NCI-H460 (cell line): ENCODE data around the gene CLPTM1L. TPM values are rescaled to one million over a fixed set of nuclear protein-coding genes. Genes with fewer than 3 reads are reported as not detected.
"Not testable (repeated sequence)": the region's sequence is repeated elsewhere in the genome, so short reads cannot be mapped to it uniquely, and the experiment has no call there.

ENCODE experiments used
- DNase-seq: peaks from one replicate; pipeline ENCODE4 v3.0.0-alpha.2; 2016; ENCODE audit warnings: low read depth; ENCODE audit errors: extremely low read depth
- total RNA-seq: library from RNA; depleted of rRNA; stranded (reverse); fragments of >200 nt; shearing (Covaris generic); gene quantifications from 2 replicates; pipeline ENCODE4 v1.2.3, GENCODE V29; 2014

CLPTM1L gene
- total RNA-seq, 1 experiment from 2014 or later = 255 TPM

DNA sequence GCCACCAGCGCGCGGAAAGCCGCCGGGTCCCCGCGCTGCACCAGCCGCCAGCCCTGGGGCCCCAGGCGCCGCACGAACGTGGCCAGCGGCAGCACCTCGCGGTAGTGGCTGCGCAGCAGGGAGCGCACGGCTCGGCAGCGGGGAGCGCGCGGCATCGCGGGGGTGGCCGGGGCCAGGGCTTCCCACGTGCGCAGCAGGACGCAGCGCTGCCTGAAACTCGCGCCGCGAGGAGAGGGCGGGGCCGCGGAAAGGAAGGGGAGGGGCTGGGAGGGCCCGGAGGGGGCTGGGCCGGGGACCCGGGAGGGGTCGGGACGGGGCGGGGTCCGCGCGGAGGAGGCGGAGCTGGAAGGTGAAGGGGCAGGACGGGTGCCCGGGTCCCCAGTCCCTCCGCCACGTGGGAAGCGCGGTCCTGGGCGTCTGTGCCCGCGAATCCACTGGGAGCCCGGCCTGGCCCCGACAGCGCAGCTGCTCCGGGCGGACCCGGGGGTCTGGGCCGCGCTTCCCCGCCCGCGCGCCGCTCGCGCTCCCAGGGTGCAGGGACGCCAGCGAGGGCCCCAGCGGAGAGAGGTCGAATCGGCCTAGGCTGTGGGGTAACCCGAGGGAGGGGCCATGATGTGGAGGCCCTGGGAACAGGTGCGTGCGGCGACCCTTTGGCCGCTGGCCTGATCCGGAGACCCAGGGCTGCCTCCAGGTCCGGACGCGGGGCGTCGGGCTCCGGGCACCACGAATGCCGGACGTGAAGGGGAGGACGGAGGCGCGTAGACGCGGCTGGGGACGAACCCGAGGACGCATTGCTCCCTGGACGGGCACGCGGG, 49.9 kb downstream of the CLPTM1L start, which contains the start of gene TERT:
Gene TERT (minus strand): TSS at position 234 of the 815 bp plus-strand sequence. CDS start 79 bp downstream, at position 155.
- DNase-seq = peak; percentile 26

DNA sequence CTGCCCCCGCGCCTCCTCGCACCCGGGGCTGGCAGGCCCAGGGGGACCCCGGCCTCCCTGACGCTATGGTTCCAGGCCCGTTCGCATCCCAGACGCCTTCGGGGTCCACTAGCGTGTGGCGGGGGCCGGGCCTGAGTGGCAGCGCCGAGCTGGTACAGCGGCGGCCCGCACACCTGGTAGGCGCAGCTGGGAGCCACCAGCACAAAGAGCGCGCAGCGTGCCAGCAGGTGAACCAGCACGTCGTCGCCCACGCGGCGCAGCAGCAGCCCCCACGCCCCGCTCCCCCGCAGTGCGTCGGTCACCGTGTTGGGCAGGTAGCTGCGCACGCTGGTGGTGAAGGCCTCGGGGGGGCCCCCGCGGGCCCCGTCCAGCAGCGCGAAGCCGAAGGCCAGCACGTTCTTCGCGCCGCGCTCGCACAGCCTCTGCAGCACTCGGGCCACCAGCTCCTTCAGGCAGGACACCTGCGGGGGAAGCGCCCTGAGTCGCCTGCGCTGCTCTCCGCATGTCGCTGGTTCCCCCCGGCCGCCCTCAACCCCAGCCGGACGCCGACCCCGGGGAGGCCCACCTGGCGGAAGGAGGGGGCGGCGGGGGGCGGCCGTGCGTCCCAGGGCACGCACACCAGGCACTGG, 50.6 kb downstream of the CLPTM1L start:
- no peak for DNase-seq

DNA sequence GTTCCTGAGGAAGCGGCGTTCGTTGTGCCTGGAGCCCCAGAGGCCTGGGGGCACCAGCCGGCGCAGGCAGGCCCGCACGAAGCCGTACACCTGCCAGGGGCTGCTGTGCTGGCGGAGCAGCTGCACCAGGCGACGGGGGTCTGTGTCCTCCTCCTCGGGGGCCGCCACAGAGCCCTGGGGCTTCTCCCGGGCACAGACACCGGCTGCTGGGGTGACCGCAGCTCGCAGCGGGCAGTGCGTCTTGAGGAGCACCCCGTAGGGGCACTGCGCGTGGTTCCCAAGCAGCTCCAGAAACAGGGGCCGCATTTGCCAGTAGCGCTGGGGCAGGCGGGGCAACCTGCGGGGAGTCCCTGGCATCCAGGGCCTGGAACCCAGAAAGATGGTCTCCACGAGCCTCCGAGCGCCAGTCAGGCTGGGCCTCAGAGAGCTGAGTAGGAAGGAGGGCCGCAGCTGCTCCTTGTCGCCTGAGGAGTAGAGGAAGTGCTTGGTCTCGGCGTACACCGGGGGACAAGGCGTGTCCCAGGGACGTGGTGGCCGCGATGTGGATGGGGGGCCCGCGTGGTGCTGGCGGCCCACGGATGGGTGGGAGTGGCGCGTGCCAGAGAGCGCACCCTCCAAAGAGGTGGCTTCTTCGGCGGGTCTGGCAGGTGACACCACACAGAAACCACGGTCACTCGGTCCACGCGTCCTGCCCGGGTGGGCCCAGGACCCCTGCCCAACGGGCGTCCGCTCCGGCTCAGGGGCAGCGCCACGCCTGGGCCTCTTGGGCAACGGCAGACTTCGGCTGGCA, 51.3 kb downstream of the CLPTM1L start:
- DNase-seq = no peak

DNA sequence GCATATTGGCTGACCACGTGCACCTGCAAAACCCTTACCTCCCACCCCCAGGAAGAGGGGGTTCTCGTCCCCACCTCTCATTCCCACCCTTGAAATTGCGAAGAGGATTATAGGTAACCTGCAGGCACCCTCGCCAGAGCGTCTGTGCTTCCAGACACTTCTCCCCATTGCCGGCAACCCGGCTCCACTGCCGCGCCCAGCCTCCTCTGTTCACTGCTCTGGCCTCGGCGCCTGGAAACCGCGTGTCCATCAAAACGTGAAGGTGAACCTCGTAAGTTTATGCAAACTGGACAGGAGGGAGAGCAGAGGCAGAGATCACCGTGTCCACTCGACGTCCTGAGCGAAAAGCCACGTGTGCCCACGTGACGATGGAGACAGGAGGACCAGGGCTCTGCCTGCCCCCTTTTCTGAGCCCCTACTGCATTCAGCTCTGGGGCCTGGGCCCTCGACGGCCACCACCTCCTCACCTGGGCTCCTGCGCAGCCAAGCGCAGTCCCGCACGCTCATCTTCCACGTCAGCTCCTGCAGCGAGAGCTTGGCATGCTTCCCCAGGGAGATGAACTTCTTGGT, 52.0 kb downstream of the CLPTM1L start:
- no peak for DNase-seq

DNA sequence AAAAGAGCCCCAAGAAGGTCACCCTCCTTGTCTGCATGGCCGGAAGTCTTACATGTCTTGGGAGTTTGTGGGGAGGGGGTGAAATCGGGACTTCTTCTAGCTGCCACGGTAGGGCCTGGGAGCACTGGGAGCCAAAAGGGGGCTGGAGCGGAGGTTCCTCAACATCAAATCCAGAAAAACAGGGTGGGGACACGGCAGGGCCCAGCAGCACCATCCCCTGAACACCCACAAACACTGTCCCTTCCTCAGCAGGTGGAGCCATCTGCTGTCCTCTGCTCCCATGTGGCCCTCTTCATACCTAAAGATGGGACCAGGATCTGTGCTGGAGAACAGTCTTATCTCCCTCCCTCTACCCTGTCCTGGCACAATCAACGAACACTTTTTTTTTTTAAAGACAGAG, 52.8 kb downstream of the CLPTM1L start:
- no peak for DNase-seq

DNA sequence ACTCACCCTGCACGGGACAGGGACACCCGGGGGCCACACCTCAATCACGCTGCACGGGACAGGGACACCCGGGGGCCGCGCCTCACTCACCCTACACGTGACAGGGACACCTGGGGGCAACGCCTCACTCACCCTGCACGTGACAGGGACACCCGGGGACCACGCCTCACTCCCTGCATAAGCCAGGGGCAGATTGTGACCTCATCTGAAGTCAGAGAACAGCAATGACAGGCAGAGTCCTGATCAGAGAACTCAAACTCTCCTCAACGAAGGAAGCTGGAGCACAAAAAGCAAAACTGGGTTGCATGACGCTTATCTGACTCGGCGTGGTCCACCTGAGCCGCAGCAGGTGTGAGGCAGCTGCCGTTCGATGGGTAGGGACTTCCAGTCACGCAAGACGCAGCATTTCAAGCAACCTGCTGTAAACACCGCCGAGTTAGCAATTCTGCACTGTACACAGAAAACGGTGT, 53.3 kb downstream of the CLPTM1L start:
- no peak for DNase-seq

DNA sequence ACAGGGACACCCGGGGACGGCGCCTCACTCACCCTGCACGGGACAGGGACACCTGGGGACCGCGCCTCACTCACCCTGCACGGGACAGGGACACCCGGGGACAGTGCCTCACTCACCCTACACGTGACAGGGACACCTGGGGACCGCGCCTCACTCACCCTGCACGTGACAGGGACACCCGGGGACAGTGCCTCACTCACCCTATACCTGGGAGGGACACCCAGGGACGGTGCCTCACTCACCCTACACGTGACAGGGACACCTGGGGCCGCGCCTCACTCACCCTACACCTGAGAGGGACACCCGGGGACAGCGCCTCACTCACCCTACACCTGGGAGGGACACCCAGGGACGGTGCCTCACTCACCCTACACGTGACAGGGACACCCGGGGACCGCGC, 53.9 kb downstream of the CLPTM1L start:
- DNase-seq = not testable (repeated sequence)

DNA sequence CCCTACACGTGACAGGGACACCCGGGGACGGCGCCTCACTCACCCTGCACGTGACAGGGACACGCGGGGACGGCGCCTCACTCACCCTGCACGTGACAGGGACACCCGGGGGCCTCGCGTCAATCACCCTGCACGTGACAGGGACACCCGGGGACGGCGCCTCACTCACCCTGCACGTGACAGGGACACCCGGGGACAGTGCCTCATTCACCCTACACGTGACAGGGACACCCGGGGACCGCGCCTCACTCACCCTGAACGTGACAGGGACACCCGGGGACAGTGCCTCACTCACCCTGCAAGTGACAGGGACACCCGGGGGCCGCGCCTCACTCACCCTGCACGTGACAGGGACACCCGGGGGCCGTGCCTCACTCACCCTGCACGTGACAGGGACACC, 55.3 kb downstream of the CLPTM1L start:
- DNase-seq = not testable (repeated sequence)

DNA sequence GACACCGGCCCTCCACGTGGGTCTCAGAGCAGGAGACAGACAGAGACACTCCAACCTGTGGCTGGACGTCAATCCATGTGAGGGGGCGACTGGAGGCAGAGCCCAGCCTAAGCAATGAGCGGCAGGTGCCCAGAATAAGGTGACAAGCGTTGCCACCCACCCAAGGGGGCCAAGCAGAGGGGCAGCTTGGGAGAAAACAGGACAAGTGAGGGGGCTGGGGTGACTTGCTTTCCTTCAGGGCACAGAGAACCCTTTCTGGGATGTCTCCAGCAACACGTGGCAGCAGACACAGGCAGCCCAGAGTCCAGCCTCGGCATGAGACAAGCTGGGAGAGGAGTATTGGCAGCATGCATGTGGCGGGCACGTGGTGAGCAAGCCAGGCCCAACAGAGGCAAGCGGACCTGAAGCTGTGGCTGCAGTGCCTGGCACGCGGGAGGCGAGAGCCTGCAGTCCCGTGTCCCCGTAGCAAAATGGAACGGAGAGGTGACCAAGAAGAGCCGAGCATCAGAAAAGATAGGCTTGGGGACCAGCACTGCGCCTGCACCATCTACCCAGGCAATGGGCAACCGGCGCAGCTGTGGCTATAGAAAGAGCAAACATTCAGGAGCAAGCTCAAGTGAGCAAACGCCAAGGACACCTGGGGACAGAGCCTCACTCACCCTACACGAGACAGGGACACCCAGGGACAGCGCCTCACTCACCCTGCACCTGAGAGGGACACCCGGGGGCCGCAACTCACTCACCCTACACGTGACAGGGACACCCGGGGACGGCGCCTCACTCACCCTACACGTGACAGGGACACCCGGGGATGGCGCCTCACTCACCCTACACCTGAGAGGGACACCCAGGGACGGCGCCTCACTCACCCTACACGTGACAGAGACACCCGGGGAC, 56.2 kb downstream of the CLPTM1L start:
- no peak for DNase-seq

DNA sequence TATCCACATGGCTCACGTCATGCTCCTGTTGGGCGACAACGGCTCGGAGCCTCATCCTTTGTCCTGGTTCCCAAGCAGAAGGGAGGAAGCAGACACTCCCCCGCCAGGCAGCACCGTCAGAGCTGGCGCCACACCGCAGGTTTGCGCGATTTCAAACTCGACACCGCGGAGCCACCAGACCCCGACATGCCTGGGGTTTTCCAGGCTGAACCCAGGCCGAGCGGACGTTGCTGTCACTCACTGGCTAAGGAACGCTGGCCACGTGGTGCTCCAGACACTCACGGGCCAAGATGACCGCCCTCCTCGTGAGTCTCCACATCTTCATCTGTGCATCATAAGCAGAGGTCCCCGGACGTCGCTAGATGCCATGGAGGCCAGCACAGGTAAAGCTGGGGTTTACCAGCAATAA, 59.0 kb downstream of the CLPTM1L start:
- no peak for DNase-seq

DNA sequence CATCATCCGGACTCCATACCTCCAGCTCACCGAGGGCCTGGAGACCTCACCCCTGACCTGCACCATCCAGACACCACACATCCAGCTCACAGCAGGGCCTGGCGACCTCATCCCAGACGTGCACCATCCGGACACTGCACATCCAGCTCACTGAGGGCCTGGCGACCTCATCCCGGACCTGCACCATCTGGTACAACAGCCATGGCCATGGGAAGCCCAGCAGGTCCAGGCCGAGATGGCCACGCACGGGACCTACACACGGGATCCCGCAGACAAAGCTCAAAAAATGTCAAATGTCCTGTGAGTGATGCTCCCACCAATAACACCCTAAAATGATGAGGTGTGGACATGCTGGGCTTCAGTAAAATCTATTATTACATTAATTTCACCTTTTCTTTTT, 59.8 kb downstream of the CLPTM1L start:
- no peak for DNase-seq

DNA sequence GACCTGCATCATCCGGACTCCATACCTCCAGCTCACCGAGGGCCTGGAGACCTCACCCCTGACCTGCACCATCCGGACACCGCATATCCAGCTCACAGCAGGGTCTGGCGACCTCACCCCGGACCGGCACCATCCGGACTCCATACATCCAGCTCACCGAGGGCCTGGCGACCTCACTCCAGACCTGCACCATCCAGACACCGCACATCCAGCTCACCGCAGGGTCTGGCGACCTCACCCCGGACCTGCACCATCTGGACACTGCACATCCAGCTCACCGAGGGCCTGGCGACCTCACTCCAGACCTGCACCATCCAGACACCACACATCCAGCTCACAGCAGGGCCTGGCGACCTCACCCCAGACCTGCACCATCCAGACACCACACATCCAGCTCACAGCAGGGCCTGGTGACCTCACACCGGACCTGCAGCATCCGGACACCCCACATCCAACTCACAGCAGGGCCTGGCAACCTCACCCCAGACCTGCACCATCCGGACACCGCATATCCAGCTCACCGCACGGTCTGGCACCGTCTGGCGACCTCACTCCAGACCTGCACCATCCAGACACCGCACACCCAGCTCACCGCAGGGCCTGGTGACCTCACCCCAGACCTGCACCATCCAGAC, 60.4 kb downstream of the CLPTM1L start:
- DNase-seq = not testable (repeated sequence)

DNA sequence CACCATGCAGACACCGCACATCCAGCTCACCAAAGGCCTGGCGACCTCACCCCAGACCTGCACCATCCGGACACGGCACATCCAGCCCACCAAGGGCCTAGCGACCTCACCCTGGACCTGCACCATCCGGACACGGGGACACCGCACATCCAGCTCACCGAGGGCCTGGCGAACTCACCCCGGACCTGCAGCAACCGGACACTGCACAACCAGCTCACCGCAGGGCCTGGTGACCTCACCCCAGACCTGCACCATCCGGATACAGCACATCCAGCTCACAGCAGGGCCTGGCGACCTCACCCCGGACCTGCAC, 61.2 kb downstream of the CLPTM1L start:
- DNase-seq = not testable (repeated sequence)

DNA sequence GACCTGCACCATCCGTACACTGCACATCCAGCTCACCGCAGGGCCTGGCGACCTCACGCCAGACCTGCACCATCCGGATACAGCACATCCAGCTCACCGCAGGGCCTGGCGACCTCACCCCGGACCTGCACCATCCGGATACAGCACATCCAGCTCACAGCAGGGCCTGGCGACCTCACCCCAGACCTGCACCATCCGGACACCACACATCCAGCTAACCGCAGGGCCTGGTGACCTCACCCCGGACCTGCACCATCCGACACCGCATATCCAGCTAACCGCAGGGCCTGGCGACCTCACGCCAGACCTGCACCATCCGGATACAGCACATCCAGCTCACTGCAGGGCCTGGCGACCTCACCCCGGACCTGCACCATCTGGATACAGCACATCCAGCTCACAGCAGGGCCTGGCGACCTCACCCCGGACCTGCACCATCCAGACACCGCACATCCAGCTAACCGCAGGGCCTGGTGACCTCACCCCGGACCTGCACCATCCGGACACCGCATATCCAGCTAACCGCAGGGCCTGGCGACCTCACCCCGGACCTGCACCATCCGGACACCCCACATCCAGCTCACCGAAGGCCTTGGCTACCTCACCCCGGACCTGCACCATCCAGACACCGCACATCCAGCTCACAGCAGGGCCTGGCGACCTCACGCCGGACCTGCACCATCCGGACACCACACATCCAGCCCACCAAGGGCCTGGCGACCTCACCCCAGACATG, 61.7 kb downstream of the CLPTM1L start:
- not testable (repeated sequence) for DNase-seq

DNA sequence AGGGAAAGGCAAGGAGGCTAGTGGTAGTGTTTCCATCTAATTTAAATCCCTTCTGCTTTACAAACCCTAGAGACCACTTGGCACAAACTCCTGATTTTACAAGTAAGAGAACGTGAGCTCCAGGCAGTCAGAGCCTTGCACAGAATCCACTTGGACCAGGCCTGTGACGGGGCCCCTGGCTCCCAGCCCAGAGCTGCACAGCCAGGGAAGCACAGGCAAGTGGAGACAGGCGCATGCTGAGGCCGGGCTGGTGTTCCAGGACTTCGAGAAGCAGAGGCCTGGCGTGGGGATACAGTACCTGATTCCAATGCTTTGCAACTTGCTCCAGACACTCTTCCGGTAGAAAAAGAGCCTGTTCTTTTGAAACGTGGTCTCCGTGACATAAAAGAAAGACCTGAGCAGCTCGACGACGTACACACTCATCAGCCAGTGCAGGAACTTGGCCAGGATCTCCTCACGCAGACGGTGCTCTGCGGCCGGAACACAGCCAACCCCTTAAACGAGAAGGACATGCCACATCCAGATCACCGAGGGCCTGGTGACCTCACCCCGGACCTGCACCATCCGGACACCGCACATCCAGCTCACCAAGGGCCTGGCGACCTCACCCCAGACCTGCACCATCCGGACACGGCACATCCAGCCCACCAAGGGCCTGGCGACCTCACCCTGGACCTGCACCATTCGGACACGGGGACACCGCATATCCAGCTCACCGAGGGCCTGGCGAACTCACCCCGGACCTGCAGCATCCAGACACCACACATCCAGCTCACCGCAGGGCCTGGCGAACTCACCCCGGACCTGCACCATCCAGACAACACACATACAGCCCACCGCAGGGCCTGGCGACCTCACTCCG, 62.5 kb downstream of the CLPTM1L start:
- DNase-seq = no peak

DNA sequence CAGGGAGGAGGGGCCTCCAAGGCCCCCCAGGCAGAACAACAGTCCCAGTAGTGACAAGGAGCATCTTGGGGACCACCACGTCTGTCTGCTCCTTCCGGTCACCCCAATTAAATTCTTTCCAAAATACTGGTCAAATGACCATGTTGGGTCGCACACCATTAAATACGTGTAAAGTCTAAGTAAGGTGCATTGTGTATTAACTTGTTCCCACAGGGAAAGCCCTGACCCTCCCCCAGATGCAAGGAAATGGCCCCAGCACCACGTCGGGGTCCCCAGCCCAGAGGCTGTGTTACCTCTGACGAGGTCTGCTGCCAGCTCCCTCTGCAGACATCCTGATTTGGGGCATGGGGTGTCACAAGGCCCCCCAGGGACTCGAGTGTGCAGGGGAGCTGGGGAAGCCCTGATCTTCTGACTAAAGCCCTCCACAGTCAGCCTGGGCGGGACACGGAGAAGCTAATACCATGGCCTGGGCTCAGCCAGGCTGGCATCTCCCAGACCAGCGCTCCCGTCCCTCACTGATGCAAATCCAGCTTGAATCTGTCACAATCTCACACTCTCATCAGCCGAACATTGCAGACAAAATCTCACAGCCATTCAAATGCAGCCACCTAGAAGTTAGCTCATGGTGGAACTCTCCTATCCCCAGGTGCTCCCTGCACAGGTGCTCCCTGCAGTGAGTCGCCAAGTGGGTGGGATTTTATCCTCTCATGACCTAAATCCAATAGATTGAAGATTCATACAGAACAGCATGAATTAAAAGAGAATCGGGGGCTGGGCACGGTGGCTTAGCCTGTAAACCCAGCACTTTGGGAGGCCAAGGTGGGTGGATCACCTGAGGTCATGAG, 63.6 kb downstream of the CLPTM1L start:
- DNase-seq = no peak
